Left lung (tissue), 10 donors: ENCODE results near the gene CYB561. TPM values are rescaled to one million over a fixed set of nuclear protein-coding genes. Genes with fewer than 3 reads are reported as not detected.

Source experiments
- ATAC-seq: fragments of 200-7000 bp; cut with Tn5 transposase; one replicate; pipeline ENCODE4 v1.9.1; 2020; ENCODE audit warnings: moderate library complexity
- DNase-seq, 4 donors: peaks; one replicate each; pipeline ENCODE4 v3.0.0-alpha.2; 2013 to 2020
- H3K27ac ChIP-seq, 2 donors: fragments of 200-600 bp; sonication (generic) in 1 of 2; one replicate each; pipeline versions ENCODE4 v1.5.0 to v1.8.0; 2020 to 2021
- H3K27me3 ChIP-seq, 2 donors: fragments of 200-600 bp; sonication (generic) in 1 of 2; one replicate each; pipeline versions ENCODE4 v1.5.0 to v1.8.0; 2020 to 2021
- H3K36me3 ChIP-seq, 2 donors: fragments of 200-600 bp; sonication (generic) in 1 of 2; one replicate each; pipeline versions ENCODE4 v1.5.0 to v1.8.0; 2020 to 2021
- H3K4me1 ChIP-seq, 2 donors: fragments of 200-600 bp; one replicate each; pipeline ENCODE4 v1.8.0; 2021
- H3K4me3 ChIP-seq, 2 donors: fragments of 200-600 bp; sonication (generic) in 1 of 2; one replicate each; pipeline versions ENCODE4 v1.5.0 to v1.8.0; 2020 to 2021; ENCODE audit warnings: mild to moderate bottlenecking in 1 of 2
- H3K9me3 ChIP-seq, 2 donors: fragments of 200-600 bp; sonication (generic) in 1 of 2; one replicate each; pipeline versions ENCODE4 v1.5.0 to v1.8.0; 2020 to 2021
- intact Hi-C, 2 donors: fragments of 100-400 bp; cut with DNase I; formaldehyde crosslinking; loops; one replicate each; pipeline versions ENCODE4 v1.11.2 to v1.14.2; 2022
- polyA plus RNA-seq, 6 donors: library from polyadenylated mRNA; unstranded; fragments of 120-200 nt; gene quantifications; one replicate each; pipeline ENCODE4 v1.2.1, GENCODE V29; 2013; ENCODE audit not compliant: insufficient read length in 6 of 6
- total RNA-seq, 2 donors: library from RNA; stranded (reverse); fragmentation: NEBNext Ultra II Directional; extraction: Animal tissue kit (Norgen Biotek cat#: 25700); gene quantifications; one replicate each; pipeline ENCODE4 v1.2.1, GENCODE V29; 2021
- TF ChIP-seq, protein P1 (sequence below), 2 donors: fragments of 200-600 bp; sonication (generic) in 1 of 2; IDR thresholded peaks; one replicate each; pipeline versions ENCODE4 v1.5.0 to v1.8.0; 2021; ENCODE audit warnings: antibody characterized with exemption in 2 of 2
- donor health status: DM: no; HTN: yes; CAD: no.
- donor health status: DM: no; HTN: no; CAD: no.

Gene CYB561
- total and polyA plus RNA-seq, 8 donors = 25.9 to 76.4 (median 33.4) TPM

DNA sequence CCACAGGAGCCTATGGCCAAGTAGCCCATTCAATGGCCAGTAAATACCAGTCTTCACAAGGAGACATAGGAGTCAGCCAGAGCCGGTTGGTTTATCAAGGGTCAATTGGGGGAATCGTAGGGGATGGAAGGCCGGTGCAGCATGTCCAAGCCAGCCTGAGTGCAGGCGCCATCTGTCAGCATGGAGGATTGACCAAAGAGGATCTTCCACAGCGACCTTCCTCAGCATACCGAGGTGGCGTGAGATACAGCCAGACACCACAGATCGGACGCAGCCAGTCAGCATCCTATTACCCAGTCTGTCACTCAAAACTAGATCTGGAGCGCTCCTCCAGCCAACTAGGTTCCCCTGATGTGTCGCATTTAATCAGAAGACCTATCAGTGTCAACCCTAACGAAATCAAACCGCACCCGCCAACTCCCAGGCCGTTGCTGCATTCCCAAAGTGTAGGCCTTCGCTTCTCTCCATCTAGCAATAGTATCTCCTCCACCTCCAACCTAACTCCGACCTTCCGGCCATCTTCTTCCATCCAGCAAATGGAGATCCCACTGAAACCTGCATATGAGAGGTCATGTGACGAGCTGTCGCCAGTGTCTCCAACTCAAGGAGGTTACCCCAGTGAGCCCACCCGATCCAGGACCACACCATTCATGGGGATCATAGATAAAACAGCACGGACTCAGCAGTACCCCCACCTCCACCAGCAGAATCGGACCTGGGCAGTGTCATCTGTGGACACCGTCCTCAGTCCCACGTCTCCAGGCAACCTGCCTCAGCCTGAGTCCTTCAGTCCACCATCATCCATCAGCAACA lies 25.0 kb downstream of the CYB561 start:
- TF ChIP-seq, protein P1, sequence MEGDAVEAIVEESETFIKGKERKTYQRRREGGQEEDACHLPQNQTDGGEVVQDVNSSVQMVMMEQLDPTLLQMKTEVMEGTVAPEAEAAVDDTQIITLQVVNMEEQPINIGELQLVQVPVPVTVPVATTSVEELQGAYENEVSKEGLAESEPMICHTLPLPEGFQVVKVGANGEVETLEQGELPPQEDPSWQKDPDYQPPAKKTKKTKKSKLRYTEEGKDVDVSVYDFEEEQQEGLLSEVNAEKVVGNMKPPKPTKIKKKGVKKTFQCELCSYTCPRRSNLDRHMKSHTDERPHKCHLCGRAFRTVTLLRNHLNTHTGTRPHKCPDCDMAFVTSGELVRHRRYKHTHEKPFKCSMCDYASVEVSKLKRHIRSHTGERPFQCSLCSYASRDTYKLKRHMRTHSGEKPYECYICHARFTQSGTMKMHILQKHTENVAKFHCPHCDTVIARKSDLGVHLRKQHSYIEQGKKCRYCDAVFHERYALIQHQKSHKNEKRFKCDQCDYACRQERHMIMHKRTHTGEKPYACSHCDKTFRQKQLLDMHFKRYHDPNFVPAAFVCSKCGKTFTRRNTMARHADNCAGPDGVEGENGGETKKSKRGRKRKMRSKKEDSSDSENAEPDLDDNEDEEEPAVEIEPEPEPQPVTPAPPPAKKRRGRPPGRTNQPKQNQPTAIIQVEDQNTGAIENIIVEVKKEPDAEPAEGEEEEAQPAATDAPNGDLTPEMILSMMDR (IDR thresholded peaks at IDR 0.05) = no peak
- peaks cover 0 to 52% of the 10 kb centered on the region in 2 donors for H3K36me3 ChIP-seq
- peaks cover 0 to 8% of the 10 kb centered on the region in 2 donors for H3K4me1 ChIP-seq
- ATAC-seq (no peak), DNase-seq (no peak)
- H3K27me3 ChIP-seq = no peaks in the 10 kb centered on the region
- intact Hi-C loops = loop anchor here in 1 of 2 donors (10.0 kb wide), 1 partner anchor 194 kb away; no protein-coding TSS in a partner anchor
- no peak overlapping the region for H3K4me3 ChIP-seq
- no peaks in the 10 kb centered on the region for H3K9me3 ChIP-seq
- H3K27ac ChIP-seq = no peak overlapping the region

DNA sequence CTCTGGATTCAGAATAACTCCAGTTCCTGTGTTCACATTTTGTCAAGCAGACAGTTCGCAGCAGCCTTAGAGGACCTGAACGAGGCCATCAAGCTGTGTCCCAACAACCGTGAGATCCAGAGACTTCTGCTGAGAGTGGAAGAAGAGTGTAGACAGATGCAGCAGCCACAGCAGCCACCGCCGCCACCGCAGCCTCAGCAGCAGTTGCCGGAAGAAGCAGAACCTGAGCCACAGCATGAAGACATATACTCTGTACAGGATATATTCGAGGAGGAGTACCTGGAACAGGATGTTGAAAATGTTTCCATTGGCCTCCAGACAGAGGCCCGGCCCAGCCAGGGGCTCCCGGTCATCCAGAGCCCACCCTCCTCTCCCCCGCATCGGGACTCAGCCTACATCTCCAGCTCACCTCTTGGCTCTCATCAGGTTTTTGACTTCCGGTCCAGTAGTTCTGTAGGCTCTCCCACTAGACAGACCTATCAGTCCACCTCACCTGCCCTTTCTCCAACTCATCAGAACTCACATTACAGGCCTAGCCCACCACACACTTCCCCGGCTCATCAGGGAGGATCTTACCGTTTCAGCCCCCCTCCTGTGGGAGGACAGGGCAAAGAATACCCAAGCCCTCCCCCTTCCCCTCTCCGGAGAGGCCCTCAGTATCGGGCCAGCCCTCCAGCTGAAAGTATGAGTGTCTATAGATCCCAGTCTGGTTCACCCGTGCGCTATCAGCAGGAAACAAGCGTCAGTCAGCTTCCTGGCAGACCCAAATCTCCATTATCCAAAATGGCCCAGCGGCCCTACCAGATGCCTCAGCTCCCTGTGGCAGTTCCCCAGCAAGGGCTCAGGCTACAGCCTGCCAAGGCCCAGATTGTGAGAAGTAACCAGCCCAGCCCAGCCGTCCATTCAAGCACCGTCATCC lies 25.9 kb downstream of the CYB561 start:
- H3K9me3 ChIP-seq = no peaks in the 10 kb centered on the region
- ATAC-seq = peak; percentile 7
- H3K27me3 ChIP-seq = no peaks in the 10 kb centered on the region
- TF ChIP-seq, protein P1 (IDR thresholded peaks at IDR 0.05) = no peak
- no peak for DNase-seq
- peaks cover 0 to 61% of the 10 kb centered on the region in 2 donors for H3K36me3 ChIP-seq
- no peak overlapping the region for H3K4me3 ChIP-seq
- peaks cover 0 to 2% of the 10 kb centered on the region in 2 donors for H3K4me1 ChIP-seq
- intact Hi-C loops = loop anchor here in 1 of 2 donors (10.0 kb wide), 1 partner anchor 195 kb away; no protein-coding TSS in a partner anchor
- no peak overlapping the region for H3K27ac ChIP-seq

DNA sequence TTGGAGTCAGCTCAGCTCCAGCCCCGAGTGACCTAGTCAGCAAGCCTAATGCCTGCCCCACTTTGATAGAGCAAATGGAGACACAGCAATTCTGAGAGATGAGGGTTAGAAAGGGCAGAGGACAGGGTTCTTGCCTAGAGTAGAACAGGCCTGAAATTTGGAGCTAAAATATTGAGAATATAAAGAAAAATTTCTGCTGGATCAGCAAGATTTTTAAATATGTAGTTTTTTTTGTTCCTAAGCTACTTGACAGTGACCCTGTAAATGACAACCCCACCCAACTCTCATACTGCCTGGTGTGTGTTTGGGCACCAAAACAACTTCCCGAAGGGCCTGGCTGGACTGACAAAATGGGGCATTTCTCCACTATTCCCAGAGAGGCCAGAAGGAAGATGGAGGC lies 26.7 kb downstream of the CYB561 start:
- Histone ChIP-seq H3K9me3 (no peaks in the 10 kb centered on the region), H3K27ac (no peak overlapping the region), H3K4me1 (no peaks in the 10 kb centered on the region), H3K36me3 (peaks cover 0 to 68% of the 10 kb centered on the region in 2 donors), H3K27me3 (no peaks in the 10 kb centered on the region), H3K4me3 (no peak overlapping the region)
- no peak for ATAC-seq
- intact Hi-C loops = no loop called here
- no peak for DNase-seq
- TF ChIP-seq, protein P1 (IDR thresholded peaks at IDR 0.05) = no peak

DNA sequence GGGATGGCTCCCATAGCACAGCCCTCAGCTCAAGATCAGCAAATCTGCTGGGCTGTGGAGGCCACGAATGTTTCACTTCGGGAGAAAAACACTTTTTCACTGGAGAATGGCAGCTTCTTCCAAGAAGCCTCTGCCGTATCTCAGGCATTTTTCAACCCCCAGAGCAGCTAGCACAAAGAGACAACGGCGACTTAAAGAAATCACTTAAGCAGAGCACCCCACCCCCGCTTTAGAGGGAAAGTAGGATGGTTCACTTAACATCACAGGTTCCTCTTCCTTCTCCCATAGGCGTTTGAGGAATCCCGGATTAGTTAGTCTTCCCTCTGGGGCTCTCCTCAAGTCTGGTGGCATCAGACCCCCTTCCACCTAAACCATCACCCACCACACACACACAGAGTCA lies 27.6 kb downstream of the CYB561 start:
- Histone ChIP-seq H3K4me3 (no peak overlapping the region), H3K4me1 (no peaks in the 10 kb centered on the region), H3K36me3 (peaks cover 0 to 76% of the 10 kb centered on the region in 2 donors), H3K27ac (no peak overlapping the region), H3K9me3 (no peaks in the 10 kb centered on the region), H3K27me3 (no peaks in the 10 kb centered on the region)
- DNase-seq = no peak
- TF ChIP-seq, protein P1 (IDR thresholded peaks at IDR 0.05) = no peak
- ATAC-seq = no peak
- intact Hi-C loops = no loop called here

DNA sequence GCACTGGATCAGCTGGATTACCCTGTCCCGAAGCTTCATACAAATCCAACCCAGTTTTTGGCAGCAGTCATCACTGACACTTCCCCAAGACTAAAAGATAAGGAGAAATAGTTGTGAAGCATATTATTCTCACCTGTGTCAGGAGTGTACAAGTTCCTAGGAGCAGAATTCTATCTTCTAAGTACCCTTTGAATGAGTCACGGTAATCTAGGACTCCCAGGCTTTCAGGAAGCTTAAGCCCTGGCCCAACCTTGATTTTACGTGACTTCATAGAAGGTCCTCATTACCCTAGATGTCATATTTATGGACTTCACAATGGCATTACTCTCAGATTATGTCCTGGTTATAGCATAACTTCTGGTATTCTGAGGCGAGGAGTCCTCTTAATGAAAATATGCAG lies 31.9 kb downstream of the CYB561 start:
- H3K27me3 ChIP-seq = no peaks in the 10 kb centered on the region
- H3K9me3 ChIP-seq = no peaks in the 10 kb centered on the region
- ATAC-seq (no peak), DNase-seq (no peak)
- no peak overlapping the region for H3K27ac ChIP-seq
- peaks cover 0 to 73% of the 10 kb centered on the region in 2 donors for H3K36me3 ChIP-seq
- no peaks in the 10 kb centered on the region for H3K4me1 ChIP-seq
- no peak overlapping the region for H3K4me3 ChIP-seq
- TF ChIP-seq, protein P1 (IDR thresholded peaks at IDR 0.05) = no peak
- intact Hi-C loops = no loop called here
